Ishikawa (cell line): Measurements from ENCODE around the gene BZW2.

Experiments used
- CEBPB ChIP-seq: IDR thresholded peaks from 2 replicates; pipeline ENCODE4 v1.6.1; 2012
- CREB1 ChIP-seq: IDR thresholded peaks from 2 replicates; pipeline ENCODE4 v1.6.1; 2012; ENCODE audit warnings: low read depth
- EGR1 ChIP-seq: IDR thresholded peaks from 2 replicates; pipeline ENCODE4 v1.6.1; 2012
- EP300 ChIP-seq: IDR thresholded peaks from 2 replicates; pipeline ENCODE4 v1.6.1; 2012; ENCODE audit warnings: borderline replicate concordance
- FOXM1 ChIP-seq: IDR thresholded peaks from 2 replicates; pipeline ENCODE4 v1.6.1; 2012; ENCODE audit warnings: low read depth, borderline replicate concordance
- NFIC ChIP-seq: IDR thresholded peaks from 2 replicates; pipeline ENCODE4 v1.6.1; 2012
- RAD21 ChIP-seq: IDR thresholded peaks from 2 replicates; pipeline ENCODE4 v1.6.1; 2012; ENCODE audit warnings: low read depth
- TAF1 ChIP-seq: IDR thresholded peaks from 2 replicates; pipeline ENCODE4 v1.6.1; 2012; ENCODE audit warnings: low read depth, mild to moderate bottlenecking
- TCF12 ChIP-seq: IDR thresholded peaks from 2 replicates; pipeline ENCODE4 v1.6.1; 2012; ENCODE audit warnings: low read depth
- TEAD4 ChIP-seq: IDR thresholded peaks from 2 replicates; pipeline ENCODE4 v1.6.1; 2012
- YY1 ChIP-seq: IDR thresholded peaks from 2 replicates; pipeline ENCODE4 v1.6.1; 2012; ENCODE audit warnings: low read depth
- ZBTB7A ChIP-seq: IDR thresholded peaks from 2 replicates; pipeline ENCODE4 v1.6.1; 2012; ENCODE audit warnings: low read depth
- TF ChIP-seq, protein P1 (sequence below): IDR thresholded peaks from 2 replicates; pipeline ENCODE4 v1.6.1; 2012; ENCODE audit warnings: low read depth, mild to moderate bottlenecking
- TF ChIP-seq, protein P2 (sequence below): IDR thresholded peaks from 2 replicates; pipeline ENCODE4 v1.6.1; 2012
- TF ChIP-seq, protein P3 (sequence below): IDR thresholded peaks from 2 replicates; pipeline ENCODE4 v1.6.1; 2012

BZW2 gene

GRCh38 chr7:16604054-16604453, 41.9 kb upstream of the BZW2 start:
- TF ChIP-seq RAD21 (peak; percentile 38; the same call in 1 of the 2 replicates), TAF1 (no peak)

DNA sequence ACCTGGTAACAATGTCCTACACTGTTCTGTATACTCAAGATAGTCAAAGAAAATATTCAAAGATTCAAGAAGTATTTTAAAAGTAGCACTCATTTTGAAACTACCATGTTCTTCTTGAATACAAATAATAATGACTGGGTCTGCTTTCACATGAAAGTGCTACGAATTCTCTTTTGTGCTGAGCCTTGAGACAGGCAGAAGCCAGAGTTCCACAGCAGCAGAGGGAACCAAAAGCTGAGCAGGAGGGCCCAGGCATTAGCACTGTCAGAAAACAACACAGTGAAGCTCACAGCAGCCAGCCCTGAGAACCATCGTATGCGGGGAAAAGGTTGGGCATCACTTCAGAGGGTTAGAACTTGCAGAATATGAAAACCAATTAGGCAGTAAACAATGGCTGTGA, 39.3 kb upstream of the BZW2 start:
- TF ChIP-seq, protein P1, sequence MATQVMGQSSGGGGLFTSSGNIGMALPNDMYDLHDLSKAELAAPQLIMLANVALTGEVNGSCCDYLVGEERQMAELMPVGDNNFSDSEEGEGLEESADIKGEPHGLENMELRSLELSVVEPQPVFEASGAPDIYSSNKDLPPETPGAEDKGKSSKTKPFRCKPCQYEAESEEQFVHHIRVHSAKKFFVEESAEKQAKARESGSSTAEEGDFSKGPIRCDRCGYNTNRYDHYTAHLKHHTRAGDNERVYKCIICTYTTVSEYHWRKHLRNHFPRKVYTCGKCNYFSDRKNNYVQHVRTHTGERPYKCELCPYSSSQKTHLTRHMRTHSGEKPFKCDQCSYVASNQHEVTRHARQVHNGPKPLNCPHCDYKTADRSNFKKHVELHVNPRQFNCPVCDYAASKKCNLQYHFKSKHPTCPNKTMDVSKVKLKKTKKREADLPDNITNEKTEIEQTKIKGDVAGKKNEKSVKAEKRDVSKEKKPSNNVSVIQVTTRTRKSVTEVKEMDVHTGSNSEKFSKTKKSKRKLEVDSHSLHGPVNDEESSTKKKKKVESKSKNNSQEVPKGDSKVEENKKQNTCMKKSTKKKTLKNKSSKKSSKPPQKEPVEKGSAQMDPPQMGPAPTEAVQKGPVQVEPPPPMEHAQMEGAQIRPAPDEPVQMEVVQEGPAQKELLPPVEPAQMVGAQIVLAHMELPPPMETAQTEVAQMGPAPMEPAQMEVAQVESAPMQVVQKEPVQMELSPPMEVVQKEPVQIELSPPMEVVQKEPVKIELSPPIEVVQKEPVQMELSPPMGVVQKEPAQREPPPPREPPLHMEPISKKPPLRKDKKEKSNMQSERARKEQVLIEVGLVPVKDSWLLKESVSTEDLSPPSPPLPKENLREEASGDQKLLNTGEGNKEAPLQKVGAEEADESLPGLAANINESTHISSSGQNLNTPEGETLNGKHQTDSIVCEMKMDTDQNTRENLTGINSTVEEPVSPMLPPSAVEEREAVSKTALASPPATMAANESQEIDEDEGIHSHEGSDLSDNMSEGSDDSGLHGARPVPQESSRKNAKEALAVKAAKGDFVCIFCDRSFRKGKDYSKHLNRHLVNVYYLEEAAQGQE = no peak
- TF ChIP-seq EP300 (no peak), YY1 (no peak), FOXM1 (no peak), RAD21 (no peak)
- TF ChIP-seq, protein P2, sequence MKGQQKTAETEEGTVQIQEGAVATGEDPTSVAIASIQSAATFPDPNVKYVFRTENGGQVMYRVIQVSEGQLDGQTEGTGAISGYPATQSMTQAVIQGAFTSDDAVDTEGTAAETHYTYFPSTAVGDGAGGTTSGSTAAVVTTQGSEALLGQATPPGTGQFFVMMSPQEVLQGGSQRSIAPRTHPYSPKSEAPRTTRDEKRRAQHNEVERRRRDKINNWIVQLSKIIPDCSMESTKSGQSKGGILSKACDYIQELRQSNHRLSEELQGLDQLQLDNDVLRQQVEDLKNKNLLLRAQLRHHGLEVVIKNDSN = no peak
- TF ChIP-seq, protein P3, sequence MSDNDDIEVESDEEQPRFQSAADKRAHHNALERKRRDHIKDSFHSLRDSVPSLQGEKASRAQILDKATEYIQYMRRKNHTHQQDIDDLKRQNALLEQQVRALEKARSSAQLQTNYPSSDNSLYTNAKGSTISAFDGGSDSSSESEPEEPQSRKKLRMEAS = no peak

DNA sequence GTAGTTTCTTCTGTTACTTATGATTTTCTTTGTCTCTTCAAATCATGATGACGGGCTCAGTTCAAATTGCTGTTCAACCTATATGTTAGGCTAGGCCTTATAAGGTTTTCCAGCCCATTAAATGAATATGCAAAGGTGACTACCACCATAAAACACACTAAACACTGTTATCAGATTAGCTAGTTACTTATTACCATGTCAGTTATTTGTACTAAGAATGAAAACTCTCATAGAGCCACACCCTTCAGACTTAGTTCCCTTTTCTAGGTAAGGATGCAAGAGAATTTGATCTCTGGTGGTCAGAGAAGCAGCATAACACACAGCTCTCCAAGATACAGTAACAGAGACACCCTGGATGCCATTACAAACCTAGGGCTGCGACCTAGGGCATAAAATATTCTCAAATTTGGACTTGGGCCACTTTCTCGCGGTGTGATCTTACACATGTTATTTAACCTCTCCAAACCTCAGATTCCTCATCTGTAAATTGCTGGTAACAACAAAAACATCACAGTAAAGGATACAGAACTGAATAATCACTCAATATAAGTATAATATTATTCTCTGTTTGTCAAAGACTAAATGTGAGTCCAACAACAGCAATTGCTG, 36.0 kb upstream of the BZW2 start:
- TF ChIP-seq FOXM1 (no peak), TAF1 (no peak), EP300 (no peak), CEBPB (no peak), EGR1 (no peak), TCF12 (no peak), NFIC (no peak), YY1 (no peak), CREB1 (no peak), ZBTB7A (no peak), TEAD4 (no peak), RAD21 (no peak)
- TF ChIP-seq, protein P2 = no peak
- TF ChIP-seq, protein P1 = no peak
- TF ChIP-seq, protein P3 = no peak

DNA sequence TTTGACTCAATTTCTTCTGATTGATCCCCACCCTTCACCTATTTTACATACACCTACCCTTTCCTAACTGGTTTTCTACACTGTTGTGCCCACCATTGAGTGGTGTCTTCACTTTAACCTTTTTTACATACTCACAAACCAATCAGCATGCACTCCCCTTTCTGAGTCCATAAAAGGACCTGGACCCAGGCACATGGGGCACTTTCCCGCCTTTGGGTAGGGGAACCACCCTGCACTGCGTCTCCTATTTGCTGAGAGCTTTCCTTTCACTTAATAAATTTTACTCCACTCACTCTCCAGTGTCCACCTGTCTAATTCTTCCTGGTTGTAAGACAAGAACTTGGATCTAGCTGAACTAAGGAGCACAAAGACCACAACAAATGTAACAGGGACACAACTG, 34.3 kb upstream of the BZW2 start:
- no peak for TF ChIP-seq NFIC
- no peak for TF ChIP-seq TCF12
- no peak for TF ChIP-seq RAD21
- TF ChIP-seq, protein P2 = no peak
- TF ChIP-seq TEAD4 = no peak
- TF ChIP-seq YY1 = no peak
- no peak for TF ChIP-seq CREB1
- TF ChIP-seq CEBPB = no peak
- no peak for TF ChIP-seq EP300
- no peak for TF ChIP-seq EGR1
- no peak for TF ChIP-seq FOXM1
- no peak for TF ChIP-seq TAF1
- TF ChIP-seq, protein P1 = no peak
- TF ChIP-seq, protein P3 = no peak
- TF ChIP-seq ZBTB7A = no peak
